Measurements from ENCODE around the gene IFI27L1. TPM values are rescaled to one million over a fixed set of nuclear protein-coding genes. Genes with fewer than 3 reads are reported as not detected.

The IFI27L1 gene
- total RNA-seq, 4 donors from 2014 or later = 3.4 to 9.3 (median 7.4) TPM

GRCh38 chr14:94081386-94081820 is 293 bp downstream of the IFI27L1 start:
- Histone ChIP-seq H3K9me3 (no peaks in the 10 kb centered on the region), H3K27me3 (no peaks in the 10 kb centered on the region), H3K4me3 (peak overlapping the region; percentile 83 to 99), H3K4me1 (peaks cover 16 to 45% (median 23%) of the 10 kb centered on the region in 3 donors), H3K27ac (peak overlapping the region; percentile 8 to 97 (median 95)), H3K36me3 (peaks cover 0 to 24% of the 10 kb centered on the region in 2 donors)
- TF ChIP-seq CTCF (IDR thresholded peaks at IDR 0.05) = no peak
- no peak for TF ChIP-seq EP300 (IDR thresholded peaks at IDR 0.05)
- no peak for TF ChIP-seq POLR2A (IDR thresholded peaks at IDR 0.05)
- no peak for TF ChIP-seq POLR2AphosphoS5 (IDR thresholded peaks at IDR 0.05)
- 0 to 1% methylated on average over 12 to 16 of the region's 19 CpGs for WGBS, 2 donors (ENCODE audit: low coverage in 1 of 2)
- ATAC-seq = no peak

GRCh38 chr14:94087891-94088290 is 6.8 kb downstream of the IFI27L1 start:
- ATAC-seq = no peak
- H3K4me3 ChIP-seq = no peak overlapping the region
- H3K9me3 ChIP-seq = no peaks in the 10 kb centered on the region
- TF ChIP-seq POLR2A (IDR thresholded peaks at IDR 0.05) (no peak), CTCF (IDR thresholded peaks at IDR 0.05) (no peak), POLR2AphosphoS5 (IDR thresholded peaks at IDR 0.05) (no peak), EP300 (IDR thresholded peaks at IDR 0.05) (no peak)
- WGBS, 2 donors (ENCODE audit: low coverage in 1 of 2) = 96 to 100% methylated on average over 3 to 4 of the region's 4 CpGs
- H3K4me1 ChIP-seq = no peaks in the 10 kb centered on the region
- no peaks in the 10 kb centered on the region for H3K36me3 ChIP-seq
- H3K27ac ChIP-seq = no peak overlapping the region
- no peaks in the 10 kb centered on the region for H3K27me3 ChIP-seq

- no peak for ATAC-seq
- no peak overlapping the region for H3K27ac ChIP-seq
- no peaks in the 10 kb centered on the region for H3K27me3 ChIP-seq
- no peak overlapping the region for H3K4me3 ChIP-seq
- TF ChIP-seq CTCF (IDR thresholded peaks at IDR 0.05) (no peak), EP300 (IDR thresholded peaks at IDR 0.05) (no peak), POLR2A (IDR thresholded peaks at IDR 0.05) (no peak), POLR2AphosphoS5 (IDR thresholded peaks at IDR 0.05) (no peak)
- no peaks in the 10 kb centered on the region for H3K4me1 ChIP-seq
- WGBS, 2 donors (ENCODE audit: low coverage in 1 of 2) = 92 to 99% methylated on average over 3 to 4 of the region's 5 CpGs
- H3K36me3 ChIP-seq = no peaks in the 10 kb centered on the region
- H3K9me3 ChIP-seq = no peaks in the 10 kb centered on the region
Measured at GRCh38 chr14:94088516-94088915, 7.4 kb downstream of the IFI27L1 start.

- no peaks in the 10 kb centered on the region for H3K4me1 ChIP-seq
- H3K9me3 ChIP-seq = no peaks in the 10 kb centered on the region
- no peak for ATAC-seq
- H3K4me3 ChIP-seq = no peak overlapping the region
- H3K36me3 ChIP-seq = no peaks in the 10 kb centered on the region
- WGBS, 2 donors (ENCODE audit: low coverage in 1 of 2) = 82 to 100% methylated on average over 3 to 4 of the region's 4 CpGs
- no peaks in the 10 kb centered on the region for H3K27me3 ChIP-seq
- no peak for TF ChIP-seq EP300 (IDR thresholded peaks at IDR 0.05)
- TF ChIP-seq POLR2A (IDR thresholded peaks at IDR 0.05) = no peak
- no peak for TF ChIP-seq POLR2AphosphoS5 (IDR thresholded peaks at IDR 0.05)
- TF ChIP-seq CTCF (IDR thresholded peaks at IDR 0.05) = no peak
- no peak overlapping the region for H3K27ac ChIP-seq
Measured at GRCh38 chr14:94089479-94089878, 8.4 kb downstream of the IFI27L1 start.

- TF ChIP-seq POLR2A (IDR thresholded peaks at IDR 0.05) = no peak
- no peak for TF ChIP-seq EP300 (IDR thresholded peaks at IDR 0.05)
- TF ChIP-seq CTCF (IDR thresholded peaks at IDR 0.05) = no peak
- no peak for TF ChIP-seq POLR2AphosphoS5 (IDR thresholded peaks at IDR 0.05)
- Histone ChIP-seq H3K36me3 (peaks cover 0 to 14% of the 10 kb centered on the region in 2 donors), H3K4me3 (no peak overlapping the region), H3K4me1 (no peaks in the 10 kb centered on the region), H3K9me3 (no peaks in the 10 kb centered on the region), H3K27ac (no peak overlapping the region), H3K27me3 (no peaks in the 10 kb centered on the region)
- WGBS, 2 donors (ENCODE audit: low coverage in 1 of 2) = 90% methylated on average over 2 of the region's 2 CpGs; no CpG with 5 or more reads in 1 of the 2 donors
- ATAC-seq = no peak
Measured at GRCh38 chr14:94093418-94093817, 12.3 kb downstream of the IFI27L1 start.
